Thymus (tissue), 11 donors: ENCODE results near the gene PLIN5. TPM values are rescaled to one million over a fixed set of nuclear protein-coding genes. Genes with fewer than 3 reads are reported as not detected.

ENCODE experiments used
- DNase-seq, 9 donors: peaks; one replicate each; pipeline ENCODE4 v3.0.0-alpha.2; 2013; ENCODE audit warnings: low spot score in 9 of 9, low read depth in 6 of 9, missing footprints in 1 of 9
- H3K27ac ChIP-seq, 2 donors: one replicate each; pipeline ENCODE4 v1.5.1; 2013; ENCODE audit warnings: control low read depth in 1 of 2, low read depth in 1 of 2, low read length in 1 of 2, mild to moderate bottlenecking in 1 of 2, moderate library complexity in 1 of 2
- H3K27me3 ChIP-seq, 2 donors: one replicate each; pipeline ENCODE4 v1.5.1; 2013; ENCODE audit warnings: low read length in 1 of 2; ENCODE audit not compliant: control insufficient read depth in 2 of 2, insufficient read depth in 1 of 2
- H3K36me3 ChIP-seq, 2 donors: one replicate each; pipeline ENCODE4 v1.5.1; 2013; ENCODE audit warnings: low read length in 1 of 2, mild to moderate bottlenecking in 1 of 2, moderate library complexity in 1 of 2; ENCODE audit not compliant: control insufficient read depth in 2 of 2, insufficient read depth in 2 of 2
- H3K4me1 ChIP-seq, 2 donors: one replicate each; pipeline ENCODE4 v1.5.1; 2013; ENCODE audit warnings: low read length in 2 of 2; ENCODE audit not compliant: control insufficient read depth in 2 of 2, insufficient read depth in 2 of 2
- H3K4me3 ChIP-seq, 2 donors: one replicate each; pipeline ENCODE4 v1.5.1; 2013; ENCODE audit warnings: low read length in 2 of 2, control low read depth in 1 of 2, mild to moderate bottlenecking in 1 of 2
- H3K9me3 ChIP-seq, 2 donors: one replicate each; pipeline ENCODE4 v1.5.1; 2013; ENCODE audit warnings: low read length in 1 of 2, mild to moderate bottlenecking in 1 of 2; ENCODE audit not compliant: control insufficient read depth in 2 of 2, insufficient read depth in 1 of 2
- WGBS: extraction: QIAGEN DNeasy Blood & Tissue Kit; methylation state at CpG from one replicate; pipeline ENCODE4 v1.1.7; 2013; 5-methylcytosine and 5-hydroxymethylcytosine counted together
- polyA plus RNA-seq: library from polyadenylated mRNA; stranded (reverse); fragments of 200-250 nt; gene quantifications from one replicate; pipeline ENCODE4 v1.2.3, GENCODE V29; 2013
- total RNA-seq: library from RNA; stranded (reverse); fragments of 120-200 nt; gene quantifications from one replicate; pipeline ENCODE4 v1.2.4, GENCODE V29; 2013
- donor health status: healthy.

Gene PLIN5
- total and polyA plus RNA-seq, 2 donors = 1.2 to 12.3 TPM

- WGBS = 97% methylated on average over 29 of the region's 29 CpGs
- Histone ChIP-seq H3K27ac (no peak overlapping the region), H3K36me3 (peaks cover 36 to 55% of the 10 kb centered on the region in 2 donors), H3K27me3 (no peaks in the 10 kb centered on the region), H3K4me1 (no peaks in the 10 kb centered on the region), H3K9me3 (no peaks in the 10 kb centered on the region), H3K4me3 (no peak overlapping the region)
- no peak for DNase-seq
Observed at GRCh38 chr19:4488496-4488895, 46.5 kb downstream of the PLIN5 start.

GRCh38 chr19:4487572-4487971 is 47.5 kb downstream of the PLIN5 start:
- 98% methylated on average over 11 of the region's 11 CpGs for WGBS
- peaks cover 33 to 55% of the 10 kb centered on the region in 2 donors for H3K36me3 ChIP-seq

GRCh38 chr19:4483385-4483784 is 51.6 kb downstream of the PLIN5 start:
- H3K27me3 ChIP-seq = no peaks in the 10 kb centered on the region
- no peaks in the 10 kb centered on the region for H3K9me3 ChIP-seq
- H3K4me1 ChIP-seq = no peaks in the 10 kb centered on the region
- H3K4me3 ChIP-seq = no peak overlapping the region
- H3K27ac ChIP-seq = no peak overlapping the region
- DNase-seq = no peak
- peaks cover 15 to 42% of the 10 kb centered on the region in 2 donors for H3K36me3 ChIP-seq
- WGBS = 96% methylated on average over 19 of the region's 19 CpGs

More at GRCh38 chr19:4487572-4487971, 47.5 kb downstream of the PLIN5 start:
- no peaks in the 10 kb centered on the region for H3K9me3 ChIP-seq
- no peaks in the 10 kb centered on the region for H3K27me3 ChIP-seq
- H3K27ac ChIP-seq = no peak overlapping the region
- no peak for DNase-seq
- no peak overlapping the region for H3K4me3 ChIP-seq
- no peaks in the 10 kb centered on the region for H3K4me1 ChIP-seq

- Histone ChIP-seq H3K9me3 (no peaks in the 10 kb centered on the region), H3K27me3 (no peaks in the 10 kb centered on the region), H3K4me1 (no peaks in the 10 kb centered on the region), H3K27ac (no peak overlapping the region), H3K4me3 (no peak overlapping the region), H3K36me3 (peaks cover 14 to 40% of the 10 kb centered on the region in 2 donors)
- WGBS = 96% methylated on average over 35 of the region's 35 CpGs
- DNase-seq = no peak
Observed at GRCh38 chr19:4482721-4483364, 52.2 kb downstream of the PLIN5 start.

GRCh38 chr19:4477034-4477801 is 57.8 kb downstream of the PLIN5 start:
- Histone ChIP-seq H3K36me3 (peaks cover 29 to 40% of the 10 kb centered on the region in 2 donors), H3K27me3 (no peaks in the 10 kb centered on the region), H3K4me1 (peaks cover 19 to 22% of the 10 kb centered on the region in 2 donors), H3K4me3 (no peak overlapping the region), H3K27ac (no peak overlapping the region), H3K9me3 (no peaks in the 10 kb centered on the region)
- 91% methylated on average over 16 of the region's 16 CpGs for WGBS
- no peak for DNase-seq

- H3K4me3 ChIP-seq = peak overlapping the region; percentile 38 to 46
- WGBS = 11% methylated on average over 13 of the region's 13 CpGs
- no peak overlapping the region for H3K27ac ChIP-seq
Observed at GRCh38 chr19:4474514-4475022, 60.5 kb downstream of the PLIN5 start.

GRCh38 chr19:4473763-4474513 is 61.1 kb downstream of the PLIN5 start:
- no peaks in the 10 kb centered on the region for H3K27me3 ChIP-seq
- H3K4me3 ChIP-seq = peak overlapping the region; percentile 38 to 46
- no peaks in the 10 kb centered on the region for H3K9me3 ChIP-seq
- H3K36me3 ChIP-seq = peaks cover 25 to 26% of the 10 kb centered on the region in 2 donors
- peak overlapping the region in 1 of 2 donors; percentile 15 for H3K27ac ChIP-seq
- DNase-seq = no peak
- peaks cover 19 to 27% of the 10 kb centered on the region in 2 donors for H3K4me1 ChIP-seq
- 37% methylated on average over 23 of the region's 23 CpGs for WGBS

More at GRCh38 chr19:4474514-4475022, 60.5 kb downstream of the PLIN5 start:
- Histone ChIP-seq H3K4me1 (peaks cover 19 to 27% of the 10 kb centered on the region in 2 donors), H3K9me3 (no peaks in the 10 kb centered on the region), H3K36me3 (peaks cover 28 to 29% of the 10 kb centered on the region in 2 donors), H3K27me3 (no peaks in the 10 kb centered on the region)
- peak in 3 of 9 donors; percentile 22 to 60 (median 33) for DNase-seq

- H3K27ac ChIP-seq = peak overlapping the region; percentile 8 to 17
- H3K27me3 ChIP-seq = no peaks in the 10 kb centered on the region
- peaks cover 19 to 27% of the 10 kb centered on the region in 2 donors for H3K4me1 ChIP-seq
- no peak for DNase-seq
- peak overlapping the region; percentile 60 to 79 for H3K4me3 ChIP-seq
- WGBS = 39% methylated on average over 25 of the region's 25 CpGs
- H3K36me3 ChIP-seq = peaks cover 18 to 21% of the 10 kb centered on the region in 2 donors
- H3K9me3 ChIP-seq = no peaks in the 10 kb centered on the region
Observed at GRCh38 chr19:4473011-4473762, 61.8 kb downstream of the PLIN5 start.
